G401.6 (cell line): ENCODE results near the gene LRRC61.

Experiments used
- FAIRE-seq: peaks from 2 replicates; lab custom pipeline; 2012; peaks lifted over from hg19 to GRCh38; lab: Jason Lieb, UNC

Gene LRRC61

GRCh38 chr7:150371996-150372270 lies 48.8 kb downstream of the LRRC61 start:
- no peak for FAIRE-seq

DNA sequence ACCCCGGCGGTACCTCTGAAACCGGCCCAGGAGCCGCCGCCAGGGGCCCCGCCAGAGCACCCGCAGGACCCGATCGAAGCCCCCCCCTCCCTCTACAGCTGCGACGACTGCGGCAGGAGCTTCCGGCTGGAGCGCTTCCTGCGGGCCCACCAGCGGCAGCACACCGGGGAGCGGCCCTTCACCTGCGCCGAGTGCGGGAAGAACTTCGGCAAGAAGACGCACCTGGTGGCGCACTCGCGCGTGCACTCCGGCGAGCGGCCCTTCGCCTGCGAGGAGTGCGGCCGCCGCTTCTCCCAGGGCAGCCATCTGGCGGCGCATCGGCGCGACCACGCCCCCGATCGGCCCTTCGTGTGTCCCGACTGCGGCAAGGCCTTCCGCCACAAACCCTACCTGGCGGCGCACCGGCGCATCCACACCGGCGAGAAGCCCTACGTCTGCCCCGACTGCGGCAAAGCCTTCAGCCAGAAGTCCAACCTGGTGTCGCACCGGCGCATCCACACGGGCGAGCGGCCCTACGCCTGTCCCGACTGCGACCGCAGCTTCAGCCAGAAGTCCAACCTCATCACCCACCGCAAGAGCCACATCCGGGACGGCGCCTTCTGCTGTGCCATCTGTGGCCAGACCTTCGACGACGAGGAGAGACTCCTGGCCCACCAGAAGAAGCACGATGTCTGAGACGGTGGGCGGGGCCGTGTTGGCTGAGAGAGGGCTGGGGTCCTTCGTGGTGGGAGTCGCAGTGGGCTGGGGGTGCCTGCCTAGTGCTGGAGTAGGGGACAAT lies 49.3 kb downstream of the LRRC61 start:
- FAIRE-seq = no peak

- no peak for FAIRE-seq
Observed at GRCh38 chr7:150373049-150373801, 50.1 kb downstream of the LRRC61 start.

- no peak for FAIRE-seq
Observed at GRCh38 chr7:150374026-150374425, 50.9 kb downstream of the LRRC61 start.

- FAIRE-seq = no peak
Observed at GRCh38 chr7:150374472-150374871, 51.3 kb downstream of the LRRC61 start.

- no peak for FAIRE-seq
Observed at GRCh38 chr7:150375662-150376521, 52.7 kb downstream of the LRRC61 start.

DNA sequence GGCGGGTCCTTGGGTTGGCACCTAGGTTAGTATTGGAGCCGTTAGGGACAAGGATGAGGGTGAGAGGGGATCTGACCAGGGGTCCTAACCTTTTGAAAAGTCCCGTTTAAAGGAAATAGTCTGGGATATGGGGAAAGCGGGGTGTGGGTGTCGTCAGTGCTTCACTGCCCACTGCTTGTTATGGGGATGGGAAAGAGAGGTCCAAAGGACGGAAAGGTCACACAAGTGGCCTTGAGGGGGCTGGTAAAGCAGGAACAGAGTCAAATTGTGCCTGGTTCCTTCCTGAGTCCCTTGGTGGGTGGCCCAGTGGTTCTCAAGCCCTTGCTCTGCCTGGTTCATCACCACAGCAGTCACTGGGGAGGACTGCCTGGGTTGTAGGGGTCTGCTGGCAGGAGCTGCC lies 53.4 kb downstream of the LRRC61 start:
- no peak for FAIRE-seq

DNA sequence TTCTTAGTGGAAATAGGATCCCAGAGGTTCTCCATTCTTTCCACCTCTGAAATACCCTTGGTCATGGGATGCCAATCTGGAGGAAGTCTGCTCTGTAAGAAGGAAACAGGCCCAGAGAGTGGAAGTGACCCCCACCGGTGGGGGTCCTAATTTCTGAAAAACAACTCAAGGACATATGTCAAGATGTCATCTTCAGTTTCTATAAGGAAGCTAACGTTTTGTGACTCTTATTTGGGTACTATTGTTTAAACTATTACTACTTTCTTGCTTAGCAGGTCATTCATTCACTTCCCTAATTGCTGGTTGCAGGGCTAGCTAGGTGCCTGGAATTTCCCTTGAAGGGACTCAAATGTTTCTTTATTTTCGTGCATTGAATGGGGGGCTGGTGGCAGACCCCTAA lies 54.0 kb downstream of the LRRC61 start:
- FAIRE-seq = no peak

GRCh38 chr7:150377635-150378034 lies 54.5 kb downstream of the LRRC61 start:
- no peak for FAIRE-seq

DNA sequence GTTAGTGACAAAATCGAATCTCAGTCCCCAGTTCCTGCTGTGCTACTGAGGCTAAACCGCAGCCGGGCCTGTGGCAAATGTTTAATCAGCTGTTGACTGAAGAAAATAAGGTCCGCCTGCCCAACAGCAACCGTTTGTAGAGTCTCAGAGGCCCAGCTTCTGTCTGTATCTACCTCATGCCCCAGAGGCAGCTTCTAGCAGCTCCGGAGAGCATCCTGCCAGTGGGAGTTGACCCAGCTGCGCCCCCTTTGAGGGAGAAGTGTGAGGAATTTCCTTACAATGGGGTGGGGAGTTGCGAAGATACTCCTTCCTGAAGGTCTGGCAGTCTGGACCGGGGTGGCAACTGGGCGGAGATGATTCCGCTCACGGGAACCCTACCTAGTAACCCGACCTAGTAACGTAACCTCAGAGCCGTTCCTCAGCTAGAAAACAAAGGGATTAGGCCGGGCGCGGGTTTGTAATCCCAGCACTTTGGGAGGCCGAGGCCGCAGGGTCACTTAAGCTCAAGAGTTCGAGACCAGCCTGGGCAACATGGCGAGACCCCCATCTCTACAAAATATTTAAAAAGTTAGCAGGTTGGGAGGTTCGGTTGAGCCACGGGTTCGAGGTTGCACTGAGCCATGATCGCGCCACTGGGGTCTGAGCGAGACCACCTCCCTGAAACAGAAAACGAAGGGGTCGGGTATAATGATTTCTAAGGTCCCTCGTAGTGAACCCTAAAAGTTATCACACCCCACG lies 55.1 kb downstream of the LRRC61 start:
- peak; percentile 45 for FAIRE-seq

GRCh38 chr7:150378853-150379440 lies 55.8 kb downstream of the LRRC61 start, which contains the start of gene ZNF775:
TSS of gene ZNF775 (plus strand) at chr7:150379330. CDS start at chr7:150388471, 9,141 bp downstream.
- FAIRE-seq = no peak

GRCh38 chr7:150379441-150380379 lies 56.6 kb downstream of the LRRC61 start:
- no peak for FAIRE-seq

DNA sequence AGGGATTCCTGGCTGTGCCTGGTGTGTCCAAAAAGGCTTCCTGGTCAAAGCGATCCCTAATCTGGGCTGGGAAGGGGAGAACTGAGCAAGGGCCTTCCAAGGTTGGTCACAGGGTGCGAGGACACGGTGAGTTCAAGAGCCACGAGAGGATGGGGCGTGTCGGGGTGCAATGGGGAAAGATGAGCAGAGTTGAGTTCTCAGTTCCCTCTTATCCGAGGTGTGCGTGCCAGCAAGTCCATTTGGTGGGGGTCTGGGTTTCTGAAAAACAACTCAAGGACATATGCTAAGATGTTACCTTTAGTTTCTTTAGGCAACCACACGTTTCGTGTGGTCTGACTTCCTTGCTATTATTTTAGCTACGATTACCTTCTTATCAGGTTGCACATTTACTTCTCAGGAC lies 57.3 kb downstream of the LRRC61 start:
- no peak for FAIRE-seq

DNA sequence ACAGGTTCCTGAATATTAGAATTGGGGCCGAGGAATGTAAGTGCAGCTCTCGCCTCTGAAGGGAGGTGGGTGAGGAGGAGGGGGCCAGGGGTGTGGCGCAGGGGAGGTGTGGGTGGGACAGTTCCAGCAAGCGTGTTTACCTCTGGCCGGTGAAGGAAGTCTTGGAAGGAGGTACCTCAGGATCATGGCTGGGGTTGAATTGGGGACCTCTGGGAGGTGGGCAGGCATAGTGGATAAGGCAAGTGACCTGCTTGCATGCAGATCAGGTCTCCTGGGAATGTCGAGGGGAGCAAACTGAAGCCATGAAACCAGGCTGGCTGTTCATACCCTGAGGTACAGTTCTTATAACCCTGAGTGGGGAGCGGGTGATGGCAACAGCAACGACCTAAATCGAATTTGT lies 57.9 kb downstream of the LRRC61 start:
- FAIRE-seq = no peak

DNA sequence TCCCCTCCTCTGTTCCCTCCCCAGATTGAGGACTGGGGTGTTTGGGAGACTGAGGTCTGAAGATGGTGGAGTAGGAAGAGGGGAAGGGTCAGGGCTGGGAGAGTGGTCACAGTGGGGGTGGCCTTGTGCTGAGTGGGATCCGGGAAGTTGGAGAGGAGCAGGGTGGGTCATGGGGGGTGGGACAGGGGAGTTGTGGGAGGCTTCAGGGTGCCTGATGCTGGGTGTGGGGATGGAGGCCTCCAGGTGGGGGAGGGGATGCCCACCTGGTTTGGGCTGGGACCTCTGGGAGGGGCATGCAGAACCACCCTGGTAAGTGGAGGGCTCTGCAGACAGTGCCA lies 58.6 kb downstream of the LRRC61 start:
- no peak for FAIRE-seq

GRCh38 chr7:150382123-150382843 lies 59.1 kb downstream of the LRRC61 start:
- no peak for FAIRE-seq

DNA sequence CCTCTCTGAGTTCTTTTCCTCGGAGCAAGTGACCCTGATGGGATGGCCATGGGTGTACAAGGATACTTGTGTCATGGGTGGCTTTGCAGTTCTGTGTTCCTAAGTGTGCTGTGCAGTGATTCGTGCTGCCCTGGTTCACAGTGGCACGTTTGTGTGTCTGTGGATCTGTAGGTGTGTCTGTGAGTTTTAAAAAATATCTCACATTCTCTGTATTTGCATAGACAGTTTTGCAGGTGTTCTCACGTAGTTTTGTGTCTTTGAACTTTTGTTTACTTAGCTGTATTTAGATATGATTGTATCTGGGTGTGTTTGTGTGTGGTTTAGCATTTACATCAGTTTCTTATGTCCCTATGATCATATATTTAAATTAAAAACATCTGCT lies 59.7 kb downstream of the LRRC61 start:
- no peak for FAIRE-seq

DNA sequence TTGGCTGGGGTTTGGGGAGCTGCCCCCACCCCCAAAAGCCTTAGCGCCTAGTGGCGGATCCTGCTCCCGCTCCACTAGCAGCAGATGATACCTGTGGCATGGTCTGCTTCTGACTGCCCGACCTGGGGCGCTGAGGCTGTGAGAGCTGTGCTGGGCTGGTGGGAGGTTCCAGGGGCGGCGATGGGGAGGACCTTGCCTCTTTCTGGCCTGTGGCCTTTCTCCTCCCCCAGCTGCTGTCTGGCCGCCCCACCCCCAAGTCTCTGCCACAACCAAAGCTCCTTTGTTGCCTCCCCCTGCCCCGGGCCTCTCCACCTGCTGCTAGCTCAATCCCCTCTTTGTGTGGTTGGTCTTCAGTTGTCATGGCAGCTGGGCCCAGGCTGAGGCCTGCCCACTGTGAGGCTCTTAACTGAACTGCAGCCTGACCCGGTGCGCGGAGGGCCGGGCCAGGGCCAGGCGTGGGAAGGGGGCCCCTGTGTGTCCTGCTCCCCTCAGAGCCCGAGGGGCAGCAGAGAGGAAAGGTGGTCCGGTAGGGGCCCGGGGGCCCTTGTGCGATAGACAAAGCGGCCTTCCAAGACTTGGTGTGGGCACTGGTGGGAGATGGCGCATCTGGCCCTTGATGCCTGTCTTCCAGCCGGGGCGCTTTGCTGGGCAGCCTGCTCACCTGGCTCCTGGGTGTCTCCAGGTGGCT lies 60.7 kb downstream of the LRRC61 start:
- no peak for FAIRE-seq
